ENCODE data around the gene TPRG1L. TPM values are rescaled to one million over a fixed set of nuclear protein-coding genes. Genes with fewer than 3 reads are reported as not detected.

The TPRG1L gene
- total and polyA plus RNA-seq, 8 donors: 16.4 to 33.3 (median 21.8) TPM

DNA sequence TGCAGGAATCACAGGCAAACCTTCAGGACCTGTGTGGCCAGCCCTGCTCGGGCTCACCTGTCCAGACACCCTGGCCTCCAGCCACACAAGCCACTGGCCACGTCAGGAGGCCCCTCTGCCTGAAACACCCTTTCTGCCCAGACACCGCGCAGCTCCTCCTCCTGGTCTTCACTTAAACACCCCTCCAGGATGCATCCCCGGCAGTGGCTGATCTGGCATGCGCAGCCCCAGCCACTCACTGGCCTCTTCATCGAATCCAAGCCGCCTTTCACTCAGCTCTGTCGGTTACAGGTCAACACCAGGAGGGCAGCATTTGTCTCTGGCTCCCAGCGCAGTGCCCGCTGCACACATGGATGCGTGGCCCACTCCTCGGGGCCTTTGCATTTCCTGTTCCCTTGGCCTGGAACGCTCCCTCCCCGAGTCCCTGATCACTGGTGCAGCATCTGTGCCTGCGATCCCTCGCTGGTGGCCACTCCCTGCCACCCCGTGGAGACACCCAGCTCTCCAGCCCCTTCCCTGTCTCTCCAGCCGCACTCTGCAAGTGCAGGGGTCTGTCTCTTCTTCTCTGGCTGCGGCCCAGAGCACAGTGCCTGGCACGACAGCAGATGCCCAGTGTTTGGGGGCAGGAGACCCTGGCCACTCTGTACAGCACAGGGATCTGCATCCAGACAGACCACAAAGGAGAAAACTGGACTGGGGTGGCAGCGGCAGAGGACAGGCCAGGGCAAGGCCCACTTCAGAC lies 9.4 kb downstream of the TPRG1L start:
- Histone ChIP-seq H3K27me3 (no peaks in the 10 kb centered on the region), H3K4me3 (no peak overlapping the region), H3K4me1 (no peaks in the 10 kb centered on the region), H3K36me3 (peaks cover 0 to 35% (median 9%) of the 10 kb centered on the region in 3 donors), H3K27ac (no peak overlapping the region), H3K9me3 (no peaks in the 10 kb centered on the region)
- FAIRE-seq (no peak), DNase-seq (no peak), ATAC-seq (no peak)
- intact Hi-C loops (cut with DNase I): loop anchor here in 1 of 3 donors (10.0 kb wide), 1 partner anchor 139 kb away; no protein-coding TSS in a partner anchor
- 95% methylated on average over 22 of the region's 22 CpGs for WGBS, 2 donors
- TF ChIP-seq, protein P1, sequence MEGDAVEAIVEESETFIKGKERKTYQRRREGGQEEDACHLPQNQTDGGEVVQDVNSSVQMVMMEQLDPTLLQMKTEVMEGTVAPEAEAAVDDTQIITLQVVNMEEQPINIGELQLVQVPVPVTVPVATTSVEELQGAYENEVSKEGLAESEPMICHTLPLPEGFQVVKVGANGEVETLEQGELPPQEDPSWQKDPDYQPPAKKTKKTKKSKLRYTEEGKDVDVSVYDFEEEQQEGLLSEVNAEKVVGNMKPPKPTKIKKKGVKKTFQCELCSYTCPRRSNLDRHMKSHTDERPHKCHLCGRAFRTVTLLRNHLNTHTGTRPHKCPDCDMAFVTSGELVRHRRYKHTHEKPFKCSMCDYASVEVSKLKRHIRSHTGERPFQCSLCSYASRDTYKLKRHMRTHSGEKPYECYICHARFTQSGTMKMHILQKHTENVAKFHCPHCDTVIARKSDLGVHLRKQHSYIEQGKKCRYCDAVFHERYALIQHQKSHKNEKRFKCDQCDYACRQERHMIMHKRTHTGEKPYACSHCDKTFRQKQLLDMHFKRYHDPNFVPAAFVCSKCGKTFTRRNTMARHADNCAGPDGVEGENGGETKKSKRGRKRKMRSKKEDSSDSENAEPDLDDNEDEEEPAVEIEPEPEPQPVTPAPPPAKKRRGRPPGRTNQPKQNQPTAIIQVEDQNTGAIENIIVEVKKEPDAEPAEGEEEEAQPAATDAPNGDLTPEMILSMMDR (IDR thresholded peaks at IDR 0.05): no peak

DNA sequence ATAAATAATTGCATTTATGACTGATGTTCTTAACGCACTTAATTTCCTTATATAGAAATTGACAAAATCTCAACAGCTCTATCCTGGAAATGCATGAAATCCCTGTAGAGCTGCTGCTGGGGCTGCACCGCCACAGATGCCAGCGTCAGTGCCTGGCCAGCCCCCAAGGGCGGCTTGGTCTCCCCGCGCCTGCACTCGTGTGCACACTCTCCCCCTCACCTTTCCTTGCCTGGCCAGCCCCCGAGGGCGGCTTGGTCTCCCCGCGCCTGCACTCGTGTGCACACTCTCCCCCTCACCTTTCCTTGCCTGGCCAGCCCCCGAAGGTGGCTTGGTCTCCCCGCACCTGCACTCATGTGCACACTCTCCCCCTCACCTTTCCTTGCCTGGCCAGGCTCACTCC lies 11.3 kb downstream of the TPRG1L start:
- Histone ChIP-seq H3K4me1 (no peaks in the 10 kb centered on the region), H3K4me3 (no peak overlapping the region), H3K36me3 (peaks cover 0 to 28% (median 5%) of the 10 kb centered on the region in 3 donors), H3K27ac (no peak overlapping the region), H3K27me3 (no peaks in the 10 kb centered on the region), H3K9me3 (no peaks in the 10 kb centered on the region)
- no peak for DNase-seq
- no peak for ATAC-seq
- TF ChIP-seq, protein P1 (IDR thresholded peaks at IDR 0.05): no peak
- intact Hi-C loops (cut with DNase I): loop anchor here in 1 of 3 donors (10.0 kb wide), 1 partner anchor 141 kb away; no protein-coding TSS in a partner anchor
- FAIRE-seq: no peak
- 94 to 95% methylated on average over 14 of the region's 14 CpGs for WGBS, 2 donors

DNA sequence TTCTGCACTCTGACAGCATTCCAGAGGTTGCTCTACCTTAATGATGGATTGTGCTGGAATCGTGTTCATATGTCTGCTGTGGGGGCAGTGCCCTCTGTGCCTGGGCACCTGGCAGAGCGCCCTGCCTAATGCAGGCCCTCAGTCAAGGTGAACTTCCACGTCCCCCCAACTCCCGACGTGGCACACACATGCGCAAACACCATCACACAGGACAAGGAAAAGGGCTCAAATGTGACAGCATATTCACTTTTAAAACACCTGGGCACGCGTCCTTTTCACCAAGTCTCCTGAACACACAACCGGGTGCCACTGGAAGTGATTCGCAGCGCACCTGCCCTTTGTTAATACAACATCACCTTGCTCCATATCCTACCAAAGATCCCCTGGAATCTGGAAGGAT lies 11.7 kb downstream of the TPRG1L start:
- TF ChIP-seq, protein P1 (IDR thresholded peaks at IDR 0.05): no peak
- Histone ChIP-seq H3K9me3 (no peaks in the 10 kb centered on the region), H3K27me3 (no peaks in the 10 kb centered on the region), H3K4me1 (no peaks in the 10 kb centered on the region), H3K27ac (no peak overlapping the region), H3K36me3 (peaks cover 0 to 23% (median 5%) of the 10 kb centered on the region in 3 donors), H3K4me3 (no peak overlapping the region)
- no peak for FAIRE-seq
- no peak for ATAC-seq
- no peak for DNase-seq
- intact Hi-C loops (cut with DNase I): loop anchor here in 1 of 3 donors (10.0 kb wide), 1 partner anchor 142 kb away; no protein-coding TSS in a partner anchor
- WGBS, 2 donors: 90 to 91% methylated on average over 11 of the region's 11 CpGs

DNA sequence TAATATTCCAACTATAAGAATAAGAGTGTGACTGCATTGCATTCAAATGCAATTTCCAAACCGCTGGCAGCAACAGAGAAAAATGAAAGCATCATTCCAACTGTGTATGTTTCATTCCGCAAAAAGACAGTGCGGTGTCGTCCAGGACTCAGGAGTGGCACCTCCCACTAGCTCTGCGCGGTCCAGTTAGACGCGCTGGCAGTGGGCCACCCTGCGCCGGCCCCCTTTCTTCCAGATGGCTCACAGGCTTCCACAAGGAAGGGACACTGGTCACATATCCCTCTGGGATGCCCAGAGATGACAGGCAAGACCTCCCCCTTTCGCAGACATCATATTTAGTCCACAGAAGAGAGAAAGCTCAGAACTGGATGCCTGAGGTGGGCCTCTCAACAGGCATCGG lies 13.2 kb downstream of the TPRG1L start:
- intact Hi-C loops (cut with DNase I): loop anchor here in 1 of 3 donors (10.0 kb wide), 1 partner anchor 143 kb away; no protein-coding TSS in a partner anchor
- TF ChIP-seq, protein P1 (IDR thresholded peaks at IDR 0.05): no peak
- no peaks in the 10 kb centered on the region for H3K4me1 ChIP-seq
- no peak overlapping the region for H3K4me3 ChIP-seq
- H3K9me3 ChIP-seq: no peaks in the 10 kb centered on the region
- FAIRE-seq (no peak), ATAC-seq (no peak), DNase-seq (no peak)
- 95 to 96% methylated on average over 12 of the region's 12 CpGs for WGBS, 2 donors
- H3K36me3 ChIP-seq: peaks cover 0 to 19% (median 5%) of the 10 kb centered on the region in 3 donors
- no peak overlapping the region for H3K27ac ChIP-seq
- H3K27me3 ChIP-seq: no peaks in the 10 kb centered on the region

DNA sequence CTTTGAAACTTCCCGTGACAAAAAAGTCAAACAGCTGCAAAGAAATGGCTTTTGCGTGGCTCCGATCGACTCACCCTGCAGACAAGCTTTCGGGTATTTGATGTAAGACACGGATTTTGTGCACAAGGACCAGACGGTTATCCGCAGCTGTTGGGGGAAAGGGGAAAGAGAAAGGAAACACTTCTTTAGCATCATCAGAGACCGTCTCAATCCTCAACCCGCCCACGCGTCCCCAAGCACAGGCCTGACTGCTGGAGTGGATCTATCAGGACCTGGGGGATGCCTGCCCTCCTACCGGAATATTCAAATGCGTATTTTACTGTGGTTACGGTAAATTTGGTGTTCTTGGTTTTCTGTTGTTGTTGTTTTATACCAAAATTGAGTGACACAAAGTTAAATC lies 13.9 kb downstream of the TPRG1L start:
- TF ChIP-seq, protein P1 (IDR thresholded peaks at IDR 0.05): no peak
- no peaks in the 10 kb centered on the region for H3K9me3 ChIP-seq
- DNase-seq: no peak
- no peak overlapping the region for H3K4me3 ChIP-seq
- no peak for ATAC-seq
- H3K27ac ChIP-seq: no peak overlapping the region
- no peaks in the 10 kb centered on the region for H3K27me3 ChIP-seq
- H3K4me1 ChIP-seq: no peaks in the 10 kb centered on the region
- intact Hi-C loops (cut with DNase I): loop anchor here in 1 of 3 donors (10.0 kb wide), 1 partner anchor 144 kb away; no protein-coding TSS in a partner anchor
- WGBS, 2 donors: 95 to 98% methylated on average over 15 of the region's 15 CpGs
- H3K36me3 ChIP-seq: peaks cover 0 to 17% (median 5%) of the 10 kb centered on the region in 3 donors
- no peak for FAIRE-seq
